Endothelial cell of umbilical vein (primary cell): ENCODE measurements around the gene TP53BP1. TPM values are rescaled to one million over a fixed set of nuclear protein-coding genes. Genes with fewer than 3 reads are reported as not detected.
A peak's percentile ranks its signal among the peaks of the same experiment; 100 is the strongest.

Experiments used
- BruUV-seq: library from RNA; stranded (reverse); fragments of 400-500 nt; replicated peaks from 2 replicates; lab custom pipeline; 2021; lab: Mats Ljungman, UMichigan
- CTCF ChIA-PET: fragments of 300-600, 350-600 bp; sonication (Branson Sonifier 250); formaldehyde crosslinking; loops from one replicate; lab custom pipeline; 2021; ENCODE audit warnings: antibody characterized with exemption, inconsistent platforms; lab: Charles Lee
- POLR2A ChIA-PET: fragments of 300-600, 350-600 bp; sonication (Branson Sonifier 250); formaldehyde crosslinking; loops from one replicate; lab custom pipeline; 2021; ENCODE audit warnings: antibody characterized with exemption, inconsistent platforms; lab: Charles Lee
- DNase-seq: peaks from one replicate; pipeline ENCODE4 v3.0.0-alpha.2; 2011; ENCODE audit warnings: low read depth, low spot score
- FAIRE-seq: peaks from 2 replicates; lab custom pipeline; 2011; peaks lifted over from hg19 to GRCh38; lab: Jason Lieb, UNC
- H2AFZ ChIP-seq: 2 replicates; pipeline ENCODE4 v1.6.0; 2012; ENCODE audit warnings: low read depth, low read length, control low read depth, inconsistent platforms
- H3K27ac ChIP-seq: 2 replicates; pipeline ENCODE4 v1.5.1; 2011; ENCODE audit warnings: low read depth, mild to moderate bottlenecking, control low read depth, low read length, moderate library complexity; ENCODE audit not compliant: insufficient read depth
- H3K27me3 ChIP-seq, 2 experiments: 2 replicates each; pipeline versions ENCODE4 v1.6.0 to v1.6.1; 2011; ENCODE audit warnings: low read length in 2 of 2, mixed read lengths in 1 of 2; ENCODE audit not compliant: control insufficient read depth in 2 of 2, insufficient read depth in 2 of 2
- H3K36me3 ChIP-seq, 2 experiments: 2 replicates in 1 of 2; 3 replicates in 1 of 2; pipeline ENCODE4 v1.5.1; 2011; ENCODE audit warnings: low read length in 2 of 2, mild to moderate bottlenecking in 1 of 2, moderate library complexity in 1 of 2; ENCODE audit not compliant: control insufficient read depth in 2 of 2, insufficient read depth in 2 of 2; ENCODE audit errors: extremely low read depth in 1 of 2
- H3K4me1 ChIP-seq: 3 replicates; pipeline ENCODE4 v1.5.1; 2011; ENCODE audit warnings: mild to moderate bottlenecking, low read length; ENCODE audit not compliant: control insufficient read depth, insufficient read depth; ENCODE audit errors: extremely low read depth
- H3K4me2 ChIP-seq: 2 replicates; pipeline ENCODE4 v1.6.1; 2011; ENCODE audit warnings: low read length, control low read depth, mixed read lengths; ENCODE audit not compliant: insufficient read depth
- H3K4me3 ChIP-seq, 3 experiments: fragments of 200-600 bp in 1 of 3; sonication (generic), shearing (Covaris generic) in 1 of 3; replicated peaks in 1 of 3; 2 replicates each; pipeline ENCODE4 v1.5.1; 2011 to 2016; ENCODE audit warnings: control low read depth in 3 of 3, low read length in 3 of 3, mild to moderate bottlenecking in 2 of 3, inconsistent platforms in 1 of 3, low read depth in 1 of 3, moderate library complexity in 1 of 3; ENCODE audit not compliant: insufficient read depth in 1 of 3
- H3K79me2 ChIP-seq: 2 replicates; pipeline ENCODE4 v1.6.0; 2012; ENCODE audit warnings: low read length, inconsistent platforms; ENCODE audit not compliant: control insufficient read depth, insufficient read depth
- H3K9ac ChIP-seq: replicated peaks from 2 replicates; pipeline ENCODE3; 2011; ENCODE audit warnings: low read length, control low read depth; ENCODE audit not compliant: insufficient read depth; ENCODE audit errors: extremely low read depth
- H3K9me1 ChIP-seq: replicated peaks from 3 replicates; pipeline ENCODE4 v1.6.0; 2011; ENCODE audit warnings: mild to moderate bottlenecking, low read length; ENCODE audit not compliant: control insufficient read depth, insufficient read depth; ENCODE audit errors: extremely low read depth
- H3K9me3 ChIP-seq: replicated peaks from 2 replicates; pipeline ENCODE4 v1.5.1; 2012; ENCODE audit warnings: low read length, inconsistent platforms; ENCODE audit not compliant: control insufficient read depth, insufficient read depth
- H4K20me1 ChIP-seq: replicated peaks from 2 replicates; pipeline ENCODE3; 2011; ENCODE audit warnings: mild to moderate bottlenecking, low read length; ENCODE audit not compliant: control insufficient read depth, insufficient read depth; ENCODE audit errors: extremely low read depth
- CTCF ChIP-seq, 2 donors: IDR thresholded peaks; 1 replicate in 1 of 2; 2 replicates in 1 of 2; pipeline ENCODE4 v1.5.1; 2011; ENCODE audit warnings: low read length in 2 of 2, mild to moderate bottlenecking in 2 of 2, moderate library complexity in 2 of 2, control low read depth in 1 of 2, inconsistent platforms in 1 of 2, low read depth in 1 of 2; ENCODE audit not compliant: insufficient read depth in 1 of 2; ENCODE audit errors: extremely low read depth in 1 of 2
- EZH2 ChIP-seq: IDR thresholded peaks from 2 replicates; pipeline ENCODE4 v1.6.1; 2012; ENCODE audit warnings: borderline replicate concordance, low read depth, mild to moderate bottlenecking, moderate library complexity, low read length, inconsistent platforms; ENCODE audit not compliant: severe bottlenecking
- FOS ChIP-seq: IDR thresholded peaks from 2 replicates; pipeline ENCODE4 v1.6.1; 2011; ENCODE audit warnings: mild to moderate bottlenecking, low read length, moderate library complexity, borderline replicate concordance; ENCODE audit not compliant: insufficient read depth
- GATA2 ChIP-seq: IDR thresholded peaks from 2 replicates; pipeline ENCODE4 v1.7.0; 2011; ENCODE audit warnings: low read depth, mild to moderate bottlenecking, moderate library complexity, mixed read lengths, low read length; ENCODE audit not compliant: insufficient read length, insufficient read depth
- JUN ChIP-seq: IDR thresholded peaks from 2 replicates; pipeline ENCODE4 v1.6.1; 2011; ENCODE audit warnings: borderline replicate concordance, low read depth; ENCODE audit not compliant: insufficient read length, insufficient read depth
- MAX ChIP-seq: IDR thresholded peaks from 2 replicates; pipeline ENCODE4 v1.6.1; 2011; ENCODE audit not compliant: insufficient read depth, insufficient read length
- MYC ChIP-seq: IDR thresholded peaks from one replicate; pipeline ENCODE4 v1.6.1; 2011; ENCODE audit warnings: mild to moderate bottlenecking, low read depth, low read length
- POLR2A ChIP-seq: IDR thresholded peaks from 2 replicates; pipeline ENCODE4 v1.6.1; 2012; ENCODE audit warnings: low read depth, mild to moderate bottlenecking, control low read depth, low read length
- POLR2AphosphoS5 ChIP-seq: IDR thresholded peaks from 2 replicates; pipeline ENCODE4 v1.6.1; 2012; ENCODE audit warnings: low read depth, mild to moderate bottlenecking, control low read depth, low read length, moderate library complexity; ENCODE audit not compliant: insufficient read depth
- dilution Hi-C: fragments of 300-500 bp; cut with MboI; formaldehyde crosslinking; loops from one replicate; pipeline ENCODE4 v1.15.0; 2019; ENCODE audit warnings: low sequenced_read_pairs; ENCODE audit not compliant: extremely low pct_ligation_motif_present
- intact Hi-C: fragments of 100-400 bp; cut with micrococcal nuclease; formaldehyde crosslinking; loops from one replicate; pipeline ENCODE4 v1.10.0; 2022
- polyA plus RNA-seq, 4 experiments: library from polyadenylated mRNA; depleted of rRNA in 3 of 4; stranded (reverse) in 3 of 4; unstranded in 1 of 4; fragments of >200 nt; gene quantifications; 2 replicates each; pipeline versions ENCODE4 v1.2.1 to v1.2.3, GENCODE V29; 2011 to 2012; ENCODE audit warnings: missing spikeins in 1 of 4
- total RNA-seq: library from RNA; stranded (reverse); gene quantifications from 2 replicates; pipeline ENCODE4 v1.2.3, GENCODE V29; 2021

TP53BP1 gene
- total and polyA plus RNA-seq, 2 donors (not counting 3 experiments of a cell fraction or from before 2014, with no cell fraction given), result 28.1 to 59.5 TPM

- Histone ChIP-seq H4K20me1 (no peaks in the 10 kb centered on the region), H3K9me1 (no peaks in the 10 kb centered on the region), H3K27ac (no peak overlapping the region), H3K36me3 (peaks cover 12 to 13% of the 10 kb centered on the region in 2 experiments), H3K79me2 (no peaks in the 10 kb centered on the region), H3K27me3 (no peaks in the 10 kb centered on the region), H3K4me2 (no peak overlapping the region), H3K4me1 (no peaks in the 10 kb centered on the region), H3K9ac (no peak overlapping the region), H3K9me3 (no peaks in the 10 kb centered on the region), H3K4me3 (no peak overlapping the region), H2AFZ (no peak overlapping the region)
- dilution Hi-C loops, result no loop called here
- no TSS peak for BruUV-seq
- intact Hi-C loops, result loop anchor here (2.0 kb wide), 1 partner anchor 27 kb away; no protein-coding TSS in a partner anchor
- TF ChIP-seq POLR2A (no peak), GATA2 (no peak), CTCF (IDR thresholded peaks at IDR 0.05; ENCODE audit: extremely low read depth in 1 of 2, insufficient read depth in 1 of 2, low read depth in 1 of 2, low read length in 2 of 2) (peak; percentile 9)
- POLR2A ChIA-PET, result no interaction called here
- FAIRE-seq (peak; percentile 49), DNase-seq (peak; percentile 33)
- CTCF ChIA-PET, result interaction anchor here (1.0 to 1.5 kb wide), 4 partner anchors 10 to 32 kb away, joined by 4 to 14 read pairs (median 4); partner anchors contain the start of gene TP53BP1
Observed at GRCh38 chr15:43483297-43484128, 9.4 kb downstream of the TP53BP1 start.

- no peaks in the 10 kb centered on the region for H3K27me3 ChIP-seq
- no peak for TF ChIP-seq EZH2
- TF ChIP-seq POLR2A, result no peak
- TF ChIP-seq POLR2AphosphoS5, result no peak
- no peak for TF ChIP-seq MAX
- TF ChIP-seq FOS, result no peak
- no peak for TF ChIP-seq MYC
- no peak for TF ChIP-seq JUN
- TF ChIP-seq GATA2, result no peak
- TF ChIP-seq CTCF (IDR thresholded peaks at IDR 0.05; ENCODE audit: extremely low read depth in 1 of 2, insufficient read depth in 1 of 2, low read depth in 1 of 2, low read length in 2 of 2), result no peak
- H3K9me3 ChIP-seq, result no peaks in the 10 kb centered on the region
- H3K36me3 ChIP-seq, result peaks cover 28% of the 10 kb centered on the region in 2 experiments
- no peak overlapping the region for H3K9ac ChIP-seq
- H3K4me1 ChIP-seq, result no peaks in the 10 kb centered on the region
- no peak for DNase-seq
- intact Hi-C loops (no loop called here), dilution Hi-C loops (no loop called here)
- H2AFZ ChIP-seq, result no peak overlapping the region
- H3K27ac ChIP-seq, result no peak overlapping the region
- no peaks in the 10 kb centered on the region for H4K20me1 ChIP-seq
- H3K9me1 ChIP-seq, result no peaks in the 10 kb centered on the region
- no peak overlapping the region for H3K4me3 ChIP-seq
- ChIA-PET POLR2A (no interaction called here), CTCF (no interaction called here)
- no TSS peak for BruUV-seq
- FAIRE-seq, result no peak
- H3K4me2 ChIP-seq, result no peak overlapping the region
- no peaks in the 10 kb centered on the region for H3K79me2 ChIP-seq
Observed at GRCh38 chr15:43473885-43474284, 19.1 kb downstream of the TP53BP1 start.
